Measurements from ENCODE around the gene TMCC3. TPM values are rescaled to one million over a fixed set of nuclear protein-coding genes. Genes with fewer than 3 reads are reported as not detected.

TMCC3 gene
- total and polyA plus RNA-seq, 2 of the 13 experiments (the other 11 are each of a cell fraction or from before 2014, with no cell fraction given) = not detected

DNA sequence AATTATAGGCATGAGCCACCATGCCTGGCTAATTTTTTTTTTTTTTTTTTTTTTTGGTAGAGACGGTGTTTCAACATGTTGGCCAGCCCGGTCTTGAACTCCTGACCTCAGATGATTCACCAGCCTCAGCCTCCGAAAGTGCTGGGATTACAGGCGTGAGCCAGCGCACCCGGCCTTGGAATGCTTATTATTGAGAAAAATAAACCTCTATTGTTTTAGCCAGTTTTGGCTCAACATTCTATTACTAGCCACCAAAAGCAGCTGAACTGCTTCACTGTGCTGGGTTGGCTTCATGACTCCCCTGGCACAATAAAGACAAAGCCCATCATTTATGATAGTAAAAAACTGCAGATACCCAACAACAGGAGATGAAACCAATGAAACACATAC, 97.2 kb downstream of the TMCC3 start:
- Histone ChIP-seq H2AFZ (ENCODE audit: low read length) (no peak overlapping the region), H3K4me2 (ENCODE audit: low read depth, low read length) (no peak overlapping the region), H3K9ac (ENCODE audit: insufficient read depth, low read depth, low read length) (no peak overlapping the region), H3K27ac (ENCODE audit: extremely low read length, insufficient read depth, low read length) (no peak overlapping the region), H3K4me3 (replicated peaks in 1 of 3; ENCODE audit: insufficient read depth in 1 of 3, low read depth in 2 of 3, low read length in 3 of 3) (no peak overlapping the region), H3K27me3 (ENCODE audit: control insufficient read depth in 1 of 2, insufficient read depth in 2 of 2, low read length in 2 of 2) (0 out of 5 replicates have a peak, but pooled peaks cover 0 to 1% of the 10 kb centered on the region in 2 experiments), H3K79me2 (ENCODE audit: insufficient read depth, low read length) (no peaks in the 10 kb centered on the region), H3K36me3 (replicated peaks in 1 of 2; ENCODE audit: control insufficient read depth in 1 of 2, insufficient read depth in 2 of 2, low read length in 2 of 2) (no peaks in the 10 kb centered on the region), H3K9me3 (ENCODE audit: low read length) (no peaks in the 10 kb centered on the region), H3K4me1 (ENCODE audit: insufficient read depth, low read length) (no peaks in the 10 kb centered on the region), H4K20me1 (ENCODE audit: insufficient read depth, low read length) (no peaks in the 10 kb centered on the region)
- ATAC-seq (no peak), DNase-seq (ENCODE audit: low spot score) (no peak), FAIRE-seq (no peak)
- 6% methylated on average over 3 of the region's 6 CpGs for whole genome bisulfite sequencing (ENCODE audit: low lambda C conversion rate)
- in situ Hi-C loops (cut with HindIII; ENCODE audit: extremely low pct_ligation_motif_present, low pct_unique_long_range_greater_than_20kb) (loop anchor here (10.0 kb wide), 1 partner anchor 212 kb away; no protein-coding TSS in a partner anchor), intact Hi-C loops (cut with micrococcal nuclease; ENCODE audit: unreplicated experiment) (no loop called here)
- TF ChIP-seq RCOR2 (CRISPR knock-in tag; IDR thresholded peaks at IDR 0.05) = no peak
- TF ChIP-seq PCBP1 (IDR thresholded peaks at IDR 0.05; ENCODE audit: borderline replicate concordance, low read depth, low read length) = no peak
- TF ChIP-seq SSRP1 (CRISPR knock-in tag; IDR thresholded peaks at IDR 0.05) = no peak
- no peak for TF ChIP-seq ARNT (IDR thresholded peaks at IDR 0.05)
- ChIA-PET CTCF (ENCODE audit: low intra/inter-chr PET ratio, low total read pairs) (no interaction called here), POLR2A (no interaction called here)
- no TSS peak for BruUV-seq (replicated peaks)

DNA sequence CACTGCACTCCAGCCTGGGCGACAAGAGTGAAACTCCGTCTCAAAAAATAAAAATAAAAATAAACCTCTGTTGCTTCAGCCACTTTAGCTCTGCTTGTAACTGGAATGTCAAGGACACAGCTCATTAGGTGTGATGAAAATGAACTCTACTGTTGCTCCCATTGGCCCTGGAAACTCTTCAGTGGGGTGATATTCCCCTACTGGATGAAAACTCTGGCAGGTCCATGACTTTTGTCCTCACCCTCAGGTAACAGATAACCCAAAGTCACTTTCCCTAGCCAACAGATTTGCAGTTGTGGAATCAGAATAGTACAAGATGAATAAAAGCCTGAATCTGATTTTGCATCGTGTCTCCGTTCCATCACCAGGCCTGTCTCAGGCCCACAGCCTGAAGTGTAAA, 98.5 kb downstream of the TMCC3 start:
- intact Hi-C loops (cut with micrococcal nuclease; ENCODE audit: unreplicated experiment) = no loop called here
- Histone ChIP-seq H4K20me1 (ENCODE audit: insufficient read depth, low read length) (no peaks in the 10 kb centered on the region), H3K27ac (ENCODE audit: extremely low read length, insufficient read depth, low read length) (no peak overlapping the region), H3K9ac (ENCODE audit: insufficient read depth, low read depth, low read length) (no peak overlapping the region), H3K4me3 (replicated peaks in 1 of 3; ENCODE audit: insufficient read depth in 1 of 3, low read depth in 2 of 3, low read length in 3 of 3) (no peak overlapping the region), H3K27me3 (ENCODE audit: control insufficient read depth in 1 of 2, insufficient read depth in 2 of 2, low read length in 2 of 2) (0 out of 5 replicates have a peak, but pooled peaks cover 0 to 1% of the 10 kb centered on the region in 2 experiments), H3K4me2 (ENCODE audit: low read depth, low read length) (no peak overlapping the region), H2AFZ (ENCODE audit: low read length) (no peak overlapping the region), H3K36me3 (replicated peaks in 1 of 2; ENCODE audit: control insufficient read depth in 1 of 2, insufficient read depth in 2 of 2, low read length in 2 of 2) (no peaks in the 10 kb centered on the region), H3K4me1 (ENCODE audit: insufficient read depth, low read length) (no peaks in the 10 kb centered on the region), H3K9me3 (ENCODE audit: low read length) (peaks cover 7% of the 10 kb centered on the region), H3K79me2 (ENCODE audit: insufficient read depth, low read length) (no peaks in the 10 kb centered on the region)
- ATAC-seq (no peak), FAIRE-seq (no peak), DNase-seq (ENCODE audit: low spot score) (no peak)
- BruUV-seq (replicated peaks) = no TSS peak
- ChIA-PET CTCF (ENCODE audit: low intra/inter-chr PET ratio, low total read pairs) (no interaction called here), POLR2A (no interaction called here)
- WGBS (ENCODE audit: low lambda C conversion rate) = 79% methylated on average over 4 of the region's 4 CpGs
- in situ Hi-C loops (cut with HindIII; ENCODE audit: extremely low pct_ligation_motif_present, low pct_unique_long_range_greater_than_20kb) = loop anchor here (10.0 kb wide), 1 partner anchor 213 kb away; no protein-coding TSS in a partner anchor
- TF ChIP-seq, protein P1, sequence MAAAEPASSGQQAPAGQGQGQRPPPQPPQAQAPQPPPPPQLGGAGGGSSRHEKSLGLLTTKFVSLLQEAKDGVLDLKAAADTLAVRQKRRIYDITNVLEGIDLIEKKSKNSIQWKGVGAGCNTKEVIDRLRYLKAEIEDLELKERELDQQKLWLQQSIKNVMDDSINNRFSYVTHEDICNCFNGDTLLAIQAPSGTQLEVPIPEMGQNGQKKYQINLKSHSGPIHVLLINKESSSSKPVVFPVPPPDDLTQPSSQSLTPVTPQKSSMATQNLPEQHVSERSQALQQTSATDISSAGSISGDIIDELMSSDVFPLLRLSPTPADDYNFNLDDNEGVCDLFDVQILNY (CRISPR knock-in tag; conservative IDR thresholded peaks at IDR 0.05) = no peak
- TF ChIP-seq ZNF567 (CRISPR knock-in tag; IDR thresholded peaks at IDR 0.05; ENCODE audit: borderline replicate concordance) (no peak), ERF (CRISPR knock-in tag; IDR thresholded peaks at IDR 0.05) (no peak), ZC3H13 (CRISPR knock-in tag; IDR thresholded peaks at IDR 0.05) (no peak), JDP2 (CRISPR knock-in tag; IDR thresholded peaks at IDR 0.05; ENCODE audit: borderline replicate concordance) (no peak), ZNF768 (CRISPR knock-in tag; IDR thresholded peaks at IDR 0.05) (no peak)
- TF ChIP-seq, protein P2, sequence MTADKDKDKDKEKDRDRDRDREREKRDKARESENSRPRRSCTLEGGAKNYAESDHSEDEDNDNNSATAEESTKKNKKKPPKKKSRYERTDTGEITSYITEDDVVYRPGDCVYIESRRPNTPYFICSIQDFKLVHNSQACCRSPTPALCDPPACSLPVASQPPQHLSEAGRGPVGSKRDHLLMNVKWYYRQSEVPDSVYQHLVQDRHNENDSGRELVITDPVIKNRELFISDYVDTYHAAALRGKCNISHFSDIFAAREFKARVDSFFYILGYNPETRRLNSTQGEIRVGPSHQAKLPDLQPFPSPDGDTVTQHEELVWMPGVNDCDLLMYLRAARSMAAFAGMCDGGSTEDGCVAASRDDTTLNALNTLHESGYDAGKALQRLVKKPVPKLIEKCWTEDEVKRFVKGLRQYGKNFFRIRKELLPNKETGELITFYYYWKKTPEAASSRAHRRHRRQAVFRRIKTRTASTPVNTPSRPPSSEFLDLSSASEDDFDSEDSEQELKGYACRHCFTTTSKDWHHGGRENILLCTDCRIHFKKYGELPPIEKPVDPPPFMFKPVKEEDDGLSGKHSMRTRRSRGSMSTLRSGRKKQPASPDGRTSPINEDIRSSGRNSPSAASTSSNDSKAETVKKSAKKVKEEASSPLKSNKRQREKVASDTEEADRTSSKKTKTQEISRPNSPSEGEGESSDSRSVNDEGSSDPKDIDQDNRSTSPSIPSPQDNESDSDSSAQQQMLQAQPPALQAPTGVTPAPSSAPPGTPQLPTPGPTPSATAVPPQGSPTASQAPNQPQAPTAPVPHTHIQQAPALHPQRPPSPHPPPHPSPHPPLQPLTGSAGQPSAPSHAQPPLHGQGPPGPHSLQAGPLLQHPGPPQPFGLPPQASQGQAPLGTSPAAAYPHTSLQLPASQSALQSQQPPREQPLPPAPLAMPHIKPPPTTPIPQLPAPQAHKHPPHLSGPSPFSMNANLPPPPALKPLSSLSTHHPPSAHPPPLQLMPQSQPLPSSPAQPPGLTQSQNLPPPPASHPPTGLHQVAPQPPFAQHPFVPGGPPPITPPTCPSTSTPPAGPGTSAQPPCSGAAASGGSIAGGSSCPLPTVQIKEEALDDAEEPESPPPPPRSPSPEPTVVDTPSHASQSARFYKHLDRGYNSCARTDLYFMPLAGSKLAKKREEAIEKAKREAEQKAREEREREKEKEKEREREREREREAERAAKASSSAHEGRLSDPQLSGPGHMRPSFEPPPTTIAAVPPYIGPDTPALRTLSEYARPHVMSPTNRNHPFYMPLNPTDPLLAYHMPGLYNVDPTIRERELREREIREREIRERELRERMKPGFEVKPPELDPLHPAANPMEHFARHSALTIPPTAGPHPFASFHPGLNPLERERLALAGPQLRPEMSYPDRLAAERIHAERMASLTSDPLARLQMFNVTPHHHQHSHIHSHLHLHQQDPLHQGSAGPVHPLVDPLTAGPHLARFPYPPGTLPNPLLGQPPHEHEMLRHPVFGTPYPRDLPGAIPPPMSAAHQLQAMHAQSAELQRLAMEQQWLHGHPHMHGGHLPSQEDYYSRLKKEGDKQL (CRISPR knock-in tag; IDR thresholded peaks at IDR 0.05; ENCODE audit: low read depth) = no peak
- TF ChIP-seq, protein P3, sequence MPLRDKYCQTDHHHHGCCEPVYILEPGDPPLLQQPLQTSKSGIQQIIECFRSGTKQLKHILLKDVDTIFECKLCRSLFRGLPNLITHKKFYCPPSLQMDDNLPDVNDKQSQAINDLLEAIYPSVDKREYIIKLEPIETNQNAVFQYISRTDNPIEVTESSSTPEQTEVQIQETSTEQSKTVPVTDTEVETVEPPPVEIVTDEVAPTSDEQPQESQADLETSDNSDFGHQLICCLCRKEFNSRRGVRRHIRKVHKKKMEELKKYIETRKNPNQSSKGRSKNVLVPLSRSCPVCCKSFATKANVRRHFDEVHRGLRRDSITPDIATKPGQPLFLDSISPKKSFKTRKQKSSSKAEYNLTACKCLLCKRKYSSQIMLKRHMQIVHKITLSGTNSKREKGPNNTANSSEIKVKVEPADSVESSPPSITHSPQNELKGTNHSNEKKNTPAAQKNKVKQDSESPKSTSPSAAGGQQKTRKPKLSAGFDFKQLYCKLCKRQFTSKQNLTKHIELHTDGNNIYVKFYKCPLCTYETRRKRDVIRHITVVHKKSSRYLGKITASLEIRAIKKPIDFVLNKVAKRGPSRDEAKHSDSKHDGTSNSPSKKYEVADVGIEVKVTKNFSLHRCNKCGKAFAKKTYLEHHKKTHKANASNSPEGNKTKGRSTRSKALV (CRISPR knock-in tag; IDR thresholded peaks at IDR 0.05) = no peak
